Fibroblast of lung (primary cell): ENCODE results near the gene CEMP1.

Source experiments
- EZH2 ChIP-seq: IDR thresholded peaks from 2 replicates; pipeline ENCODE4 v1.5.1; 2012; ENCODE audit warnings: low read length, control low read depth, mild to moderate bottlenecking; ENCODE audit errors: missing control alignments
- TF ChIP-seq, protein P1 (sequence below), 2 donors: IDR thresholded peaks in 1 of 2; conservative IDR thresholded peaks in 1 of 2; 1 replicate in 1 of 2; 2 replicates in 1 of 2; pipeline ENCODE4 v1.5.1; 2011 to 2012; ENCODE audit warnings: low read length in 2 of 2, control low read depth in 1 of 2, inconsistent platforms in 1 of 2, low read depth in 1 of 2, mild to moderate bottlenecking in 1 of 2

DNA sequence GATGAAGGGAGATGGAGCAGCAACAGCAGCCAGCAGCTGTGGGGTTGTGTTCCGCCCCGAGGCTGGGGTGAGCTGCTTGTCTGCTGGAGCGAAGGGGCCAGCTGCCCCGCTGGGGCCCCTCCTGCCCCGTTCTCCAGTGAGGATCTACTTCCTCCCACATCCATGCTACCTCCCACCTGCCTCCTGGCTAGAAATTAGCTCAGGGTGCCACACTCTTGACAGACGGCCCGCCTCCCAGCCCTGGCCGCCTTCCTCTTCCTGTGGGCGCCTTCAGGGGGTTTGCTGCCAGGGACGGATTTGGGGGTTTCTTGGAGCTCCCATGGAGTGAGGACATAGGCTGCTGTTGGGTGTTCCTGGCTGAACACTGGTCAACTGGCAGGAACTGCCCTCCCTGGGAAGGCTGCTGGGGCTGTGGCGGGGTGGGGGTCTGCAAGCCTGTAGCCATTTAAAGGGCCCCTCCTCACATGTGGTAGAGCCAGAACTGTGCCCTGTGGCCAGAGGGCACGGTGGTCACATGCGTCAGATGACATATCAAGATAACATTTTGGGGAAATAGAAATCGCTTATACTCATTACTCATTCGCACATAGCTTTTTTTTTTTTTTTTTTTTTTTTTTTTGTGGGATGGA lies 43.2 kb downstream of the CEMP1 start:
- TF ChIP-seq, protein P1, sequence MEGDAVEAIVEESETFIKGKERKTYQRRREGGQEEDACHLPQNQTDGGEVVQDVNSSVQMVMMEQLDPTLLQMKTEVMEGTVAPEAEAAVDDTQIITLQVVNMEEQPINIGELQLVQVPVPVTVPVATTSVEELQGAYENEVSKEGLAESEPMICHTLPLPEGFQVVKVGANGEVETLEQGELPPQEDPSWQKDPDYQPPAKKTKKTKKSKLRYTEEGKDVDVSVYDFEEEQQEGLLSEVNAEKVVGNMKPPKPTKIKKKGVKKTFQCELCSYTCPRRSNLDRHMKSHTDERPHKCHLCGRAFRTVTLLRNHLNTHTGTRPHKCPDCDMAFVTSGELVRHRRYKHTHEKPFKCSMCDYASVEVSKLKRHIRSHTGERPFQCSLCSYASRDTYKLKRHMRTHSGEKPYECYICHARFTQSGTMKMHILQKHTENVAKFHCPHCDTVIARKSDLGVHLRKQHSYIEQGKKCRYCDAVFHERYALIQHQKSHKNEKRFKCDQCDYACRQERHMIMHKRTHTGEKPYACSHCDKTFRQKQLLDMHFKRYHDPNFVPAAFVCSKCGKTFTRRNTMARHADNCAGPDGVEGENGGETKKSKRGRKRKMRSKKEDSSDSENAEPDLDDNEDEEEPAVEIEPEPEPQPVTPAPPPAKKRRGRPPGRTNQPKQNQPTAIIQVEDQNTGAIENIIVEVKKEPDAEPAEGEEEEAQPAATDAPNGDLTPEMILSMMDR (conservative IDR thresholded peaks at IDR 0.05 in 1 of 2, IDR thresholded peaks at IDR 0.05 in 1 of 2; ENCODE audit: low read depth in 1 of 2, low read length in 2 of 2), result no peak
- TF ChIP-seq EZH2, result no peak
